Pancreas (tissue), 10 donors: ENCODE data around the gene HARBI1. TPM values are rescaled to one million over a fixed set of nuclear protein-coding genes. Genes with fewer than 3 reads are reported as not detected.

Experiments used
- ATAC-seq, 4 donors: fragments of 200-7000 bp; cut with Tn5 transposase; one replicate each; pipeline versions ENCODE4 v1.8.0 to v1.9.1; 2020; ENCODE audit warnings: mild to moderate bottlenecking in 4 of 4, moderate library complexity in 4 of 4
- DNase-seq, 6 donors: peaks; one replicate each; pipeline ENCODE4 v3.0.0-alpha.2; 2020
- FAIRE-seq: peaks from 2 replicates; lab custom pipeline; 2012; peaks lifted over from hg19 to GRCh38; lab: Jason Lieb, UNC
- H3K27ac ChIP-seq, 4 donors: fragments of 200-600 bp; sonication (generic); 1 replicate in 3 of 4; 2 replicates in 1 of 4; pipeline versions ENCODE4 v1.5.0 to v1.8.0; 2020
- H3K27me3 ChIP-seq, 4 donors: fragments of 200-600 bp; one replicate each; pipeline ENCODE4 v1.8.0; 2021
- H3K36me3 ChIP-seq, 3 donors: fragments of 200-600 bp; sonication (generic) in 1 of 3; one replicate each; pipeline versions ENCODE4 v1.5.0 to v1.8.0; 2020 to 2021
- H3K4me1 ChIP-seq, 3 donors: fragments of 200-600 bp; one replicate each; pipeline ENCODE4 v1.8.0; 2021
- H3K4me3 ChIP-seq, 4 donors: fragments of 200-600 bp; sonication (generic) in 2 of 4; one replicate each; pipeline versions ENCODE4 v1.5.0 to v1.8.0; 2020 to 2021
- H3K9me3 ChIP-seq, 4 donors: fragments of 200-600 bp; one replicate each; pipeline ENCODE4 v1.8.0; 2021
- WGBS, 2 donors: extraction: QIAGEN DNeasy Blood & Tissue Kit; methylation state at CpG; one replicate each; pipeline ENCODE4 v1.1.7; 2013; 5-methylcytosine and 5-hydroxymethylcytosine counted together
- intact Hi-C, 3 donors: fragments of 100-400 bp; cut with DNase I; formaldehyde crosslinking; loops; one replicate each; pipeline versions ENCODE4 v1.11.1 to v1.14.2; 2022
- polyA plus RNA-seq, 2 donors: library from polyadenylated mRNA; stranded (reverse); fragments of 200-250 nt; gene quantifications; one replicate each; pipeline ENCODE4 v1.2.3, GENCODE V29; 2013
- total RNA-seq, 6 donors: library from RNA; stranded (reverse); fragmentation: NEBNext Ultra II Directional in 4 of 6; extraction: Animal tissue kit (Norgen Biotek cat#: 25700) in 4 of 6; gene quantifications; one replicate each; pipeline versions ENCODE4 v1.2.1 to v1.2.4, GENCODE V29; 2021 to 2023
- TF ChIP-seq, protein P1 (sequence below), 4 donors: fragments of 200-600 bp; sonication (generic) in 3 of 4; IDR thresholded peaks; one replicate each; pipeline versions ENCODE4 v1.5.0 to v1.8.0; 2021; ENCODE audit warnings: antibody characterized with exemption in 4 of 4
- donor health status: healthy with polysubstance abuse.
- donor health status: DM: no; HTN: no; CAD: no; lungs with moderate emphysema.
- donor health status: DM: no; HTN: no; CAD: no.
- donor health status: control.
- donor health status: control.
- donor health status: Bipolar disorder and iron deficiency.
- donor health status: DM: yes; HTN: yes; CAD: no.
- donor health status: DM: no; HTN: no; CAD: no.
- donor health status: DM: no; HTN: no; CAD: no.
- donor health status: DM: yes; HTN: yes; CAD: no.

HARBI1 gene
- total and polyA plus RNA-seq, 8 donors = 1.7 to 2.6 (median 2.0) TPM

DNA sequence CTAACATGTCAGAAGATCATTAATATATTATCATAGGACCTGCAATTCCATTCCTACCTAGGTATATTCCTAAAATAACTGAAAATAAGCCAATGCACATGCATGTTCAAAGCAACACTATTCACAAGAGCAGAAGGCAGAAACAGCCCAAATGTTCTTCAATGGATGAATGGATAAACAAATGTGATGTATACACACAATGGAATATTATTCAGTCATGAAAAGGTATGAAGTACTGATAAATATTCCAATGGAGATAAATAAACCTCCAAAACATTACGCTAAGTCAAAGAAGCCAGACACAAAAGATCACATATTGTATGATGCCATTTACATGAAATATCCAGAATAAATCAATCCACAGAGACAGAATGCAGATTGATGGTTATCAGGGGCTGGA is 40.0 kb downstream of the HARBI1 start:
- Histone ChIP-seq H3K36me3 (no peaks in the 10 kb centered on the region), H3K27me3 (no peaks in the 10 kb centered on the region), H3K27ac (no peak overlapping the region), H3K9me3 (no peaks in the 10 kb centered on the region), H3K4me3 (no peak overlapping the region), H3K4me1 (no peaks in the 10 kb centered on the region)
- ATAC-seq (no peak), FAIRE-seq (no peak), DNase-seq (no peak)
- 96 to 100% methylated on average over 1 of the region's 1 CpG for WGBS, 2 donors
- TF ChIP-seq, protein P1, sequence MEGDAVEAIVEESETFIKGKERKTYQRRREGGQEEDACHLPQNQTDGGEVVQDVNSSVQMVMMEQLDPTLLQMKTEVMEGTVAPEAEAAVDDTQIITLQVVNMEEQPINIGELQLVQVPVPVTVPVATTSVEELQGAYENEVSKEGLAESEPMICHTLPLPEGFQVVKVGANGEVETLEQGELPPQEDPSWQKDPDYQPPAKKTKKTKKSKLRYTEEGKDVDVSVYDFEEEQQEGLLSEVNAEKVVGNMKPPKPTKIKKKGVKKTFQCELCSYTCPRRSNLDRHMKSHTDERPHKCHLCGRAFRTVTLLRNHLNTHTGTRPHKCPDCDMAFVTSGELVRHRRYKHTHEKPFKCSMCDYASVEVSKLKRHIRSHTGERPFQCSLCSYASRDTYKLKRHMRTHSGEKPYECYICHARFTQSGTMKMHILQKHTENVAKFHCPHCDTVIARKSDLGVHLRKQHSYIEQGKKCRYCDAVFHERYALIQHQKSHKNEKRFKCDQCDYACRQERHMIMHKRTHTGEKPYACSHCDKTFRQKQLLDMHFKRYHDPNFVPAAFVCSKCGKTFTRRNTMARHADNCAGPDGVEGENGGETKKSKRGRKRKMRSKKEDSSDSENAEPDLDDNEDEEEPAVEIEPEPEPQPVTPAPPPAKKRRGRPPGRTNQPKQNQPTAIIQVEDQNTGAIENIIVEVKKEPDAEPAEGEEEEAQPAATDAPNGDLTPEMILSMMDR (IDR thresholded peaks at IDR 0.05) = no peak
- intact Hi-C loops = no loop called here

GRCh38 chr11:46574656-46575055 is 42.4 kb downstream of the HARBI1 start:
- intact Hi-C loops = no loop called here
- H3K9me3 ChIP-seq = no peaks in the 10 kb centered on the region
- H3K27ac ChIP-seq = no peak overlapping the region
- ATAC-seq (no peak), DNase-seq (no peak), FAIRE-seq (no peak)
- H3K4me1 ChIP-seq = no peaks in the 10 kb centered on the region
- no peaks in the 10 kb centered on the region for H3K27me3 ChIP-seq
- WGBS, 2 donors = 2 to 14% methylated on average over 1 of the region's 1 CpG
- no peak overlapping the region for H3K4me3 ChIP-seq
- TF ChIP-seq, protein P1 (IDR thresholded peaks at IDR 0.05) = no peak
- no peaks in the 10 kb centered on the region for H3K36me3 ChIP-seq

GRCh38 chr11:46570790-46571398 is 46.1 kb downstream of the HARBI1 start:
- TF ChIP-seq, protein P1 (IDR thresholded peaks at IDR 0.05) = no peak
- intact Hi-C loops = no loop called here

GRCh38 chr11:46565232-46565840 is 51.7 kb downstream of the HARBI1 start:
- no peaks in the 10 kb centered on the region for H3K9me3 ChIP-seq
- no peaks in the 10 kb centered on the region for H3K36me3 ChIP-seq
- TF ChIP-seq, protein P1 (IDR thresholded peaks at IDR 0.05) = no peak
- 58 to 63% methylated on average over 7 of the region's 7 CpGs for WGBS, 2 donors
- peak in 1 of 4 donors; percentile 18 for ATAC-seq
- H3K4me3 ChIP-seq = no peak overlapping the region
- no peak for DNase-seq
- no peak for FAIRE-seq
- peak overlapping the region in 1 of 4 donors; percentile 22 for H3K27ac ChIP-seq
- peaks cover 4 to 20% (median 9%) of the 10 kb centered on the region in 3 donors for H3K4me1 ChIP-seq
- intact Hi-C loops = no loop called here
- no peaks in the 10 kb centered on the region for H3K27me3 ChIP-seq

More at GRCh38 chr11:46570790-46571398, 46.1 kb downstream of the HARBI1 start:
- FAIRE-seq (no peak), DNase-seq (no peak), ATAC-seq (no peak)
- no peaks in the 10 kb centered on the region for H3K36me3 ChIP-seq
- H3K27me3 ChIP-seq = no peaks in the 10 kb centered on the region
- no peak overlapping the region for H3K27ac ChIP-seq
- H3K4me3 ChIP-seq = no peak overlapping the region
- H3K9me3 ChIP-seq = no peaks in the 10 kb centered on the region
- 62 to 70% methylated on average over 2 of the region's 2 CpGs for WGBS, 2 donors
- no peaks in the 10 kb centered on the region for H3K4me1 ChIP-seq

- ATAC-seq (peak in 1 of 4 donors; percentile 24), DNase-seq (no peak), FAIRE-seq (no peak)
- H3K27me3 ChIP-seq = no peaks in the 10 kb centered on the region
- H3K4me1 ChIP-seq = peaks cover 12 to 20% (median 15%) of the 10 kb centered on the region in 3 donors
- intact Hi-C loops = no loop called here
- WGBS, 2 donors = 80 to 94% methylated on average over 1 of the region's 1 CpG
- no peak overlapping the region for H3K4me3 ChIP-seq
- no peaks in the 10 kb centered on the region for H3K36me3 ChIP-seq
- H3K9me3 ChIP-seq = no peaks in the 10 kb centered on the region
- TF ChIP-seq, protein P1 (IDR thresholded peaks at IDR 0.05) = no peak
- no peak overlapping the region for H3K27ac ChIP-seq
These were observed 52.6 kb downstream of the HARBI1 start for GRCh38 chr11:46564459-46564858.
